HG03558 (cell line): ENCODE results near the gene ZNF224.

Experiments
- ATAC-seq: cut with Tn5 transposase; IDR thresholded peaks from one replicate; pipeline ENCODE4 v1.9.1; 2021; ENCODE audit warnings: moderate number of reproducible peaks; ENCODE audit not compliant: unreplicated experiment; ENCODE audit errors: extremely low read depth

The ZNF224 gene

DNA sequence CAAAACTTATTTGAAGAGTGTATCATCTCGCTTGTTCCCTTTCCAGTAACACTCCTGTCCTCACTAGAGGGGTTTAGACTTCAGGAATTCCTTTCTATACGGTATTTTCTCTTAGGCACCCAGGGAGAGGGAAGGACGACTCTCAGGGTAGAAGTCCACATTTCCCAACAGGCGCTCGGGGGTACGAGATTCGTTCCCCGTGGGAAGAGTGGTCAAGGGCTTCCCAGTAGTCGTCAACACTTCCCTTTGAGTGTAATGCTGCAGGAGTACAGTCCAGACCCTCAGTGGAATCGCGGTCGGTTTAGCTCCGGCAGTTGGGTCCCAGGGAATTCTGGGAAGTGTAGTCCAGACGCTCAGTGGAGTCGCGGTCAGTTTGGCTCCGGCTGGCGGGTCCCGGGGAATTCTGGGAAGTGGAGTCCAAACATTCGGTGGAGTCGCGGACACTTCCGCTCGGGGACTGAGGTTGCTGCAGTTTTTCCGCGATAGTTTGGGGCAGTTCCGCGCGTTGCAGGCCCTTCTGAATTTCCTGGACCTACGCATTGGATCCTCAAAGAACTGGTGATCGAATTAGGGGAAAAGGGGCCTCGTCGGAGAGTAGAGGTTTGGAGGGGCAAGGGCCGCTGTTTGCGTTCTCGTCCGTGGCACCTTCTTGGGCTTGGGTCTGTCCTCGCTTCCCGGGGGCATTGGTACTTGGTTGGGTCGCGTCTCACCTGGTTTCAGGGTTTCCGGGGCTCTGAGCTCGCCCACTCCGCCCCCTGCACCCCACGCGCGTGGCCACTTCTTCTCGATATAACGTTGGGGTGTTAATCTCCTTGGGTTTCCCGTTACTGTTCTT, at the start of gene ZNF224:
TSS of gene ZNF224 (plus strand) at position 431 of the 835 bp plus-strand sequence. CDS start 3,513 bp downstream, outside the sequence.
- ATAC-seq, result peak; percentile 52

DNA sequence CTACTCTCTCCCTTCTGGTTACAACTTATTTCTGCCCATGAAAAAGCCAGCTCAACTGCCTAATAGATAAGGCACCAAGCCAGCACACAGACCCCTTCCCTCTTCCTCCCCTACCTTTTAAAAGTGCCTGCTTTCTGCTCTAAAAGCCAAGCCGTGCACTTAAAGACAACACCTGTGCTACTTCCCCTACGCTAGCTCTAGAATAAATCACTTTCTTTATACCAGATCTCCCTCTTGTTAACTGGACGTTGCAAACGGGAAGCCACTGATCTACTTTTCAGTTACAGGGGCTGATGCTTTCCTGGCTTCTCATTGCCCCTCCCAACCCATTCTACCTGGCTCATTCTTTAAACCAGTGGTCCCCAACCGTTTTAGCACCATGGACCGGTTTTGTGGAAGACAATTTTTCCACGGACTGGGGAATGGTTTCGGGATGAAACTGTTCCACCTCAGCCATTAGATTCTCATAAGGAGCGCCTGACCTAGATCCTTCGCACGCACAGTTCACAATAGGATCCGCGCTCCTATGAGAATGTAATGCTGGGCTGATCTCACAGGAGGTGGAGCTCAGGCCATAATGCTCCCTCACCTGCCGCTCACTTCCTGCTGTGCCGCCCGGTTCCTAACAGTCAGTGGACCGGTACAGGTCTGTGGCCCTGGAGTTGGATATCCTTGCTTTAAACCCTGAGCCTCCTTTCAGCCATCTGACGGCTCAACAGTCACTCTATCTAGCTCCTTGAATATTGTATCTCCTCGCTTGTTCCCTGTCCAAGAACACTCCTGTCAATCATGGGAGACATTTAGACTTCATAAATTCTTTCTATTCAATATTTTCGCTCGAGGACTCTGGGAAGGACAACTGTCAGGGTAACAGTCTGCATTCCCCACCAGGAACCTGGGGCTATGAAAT, 43.2 kb upstream of the ZNF224 start:
- ATAC-seq, result no peak

- ATAC-seq, result no peak
These were observed 42.3 kb upstream of the ZNF224 start, which contains the start of gene ZNF223 for GRCh38 chr19:44051650-44052402. ZNF223 (plus strand) TSS chr19:44052036; CDS start chr19:44055177, 3,141 bp downstream.

DNA sequence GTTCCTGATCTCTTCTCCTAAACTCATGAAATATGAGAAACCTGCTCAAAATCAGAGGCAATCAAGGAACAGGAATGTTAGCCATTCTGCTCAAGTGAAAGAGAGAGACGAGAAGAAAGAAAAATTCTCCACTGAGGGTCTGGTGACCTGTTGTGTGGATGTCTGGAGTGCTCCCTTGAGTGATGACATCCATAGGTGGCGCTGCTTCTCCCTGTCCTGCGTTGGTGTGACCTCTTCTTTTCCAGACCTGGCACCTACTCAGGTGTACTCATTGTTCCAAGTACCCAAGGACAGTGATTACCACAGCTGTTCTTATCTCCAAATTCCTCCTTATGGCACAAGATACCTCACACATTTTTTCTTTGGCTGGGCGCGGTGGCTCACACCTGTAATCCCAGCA, 38.3 kb upstream of the ZNF224 start:
- no peak for ATAC-seq

DNA sequence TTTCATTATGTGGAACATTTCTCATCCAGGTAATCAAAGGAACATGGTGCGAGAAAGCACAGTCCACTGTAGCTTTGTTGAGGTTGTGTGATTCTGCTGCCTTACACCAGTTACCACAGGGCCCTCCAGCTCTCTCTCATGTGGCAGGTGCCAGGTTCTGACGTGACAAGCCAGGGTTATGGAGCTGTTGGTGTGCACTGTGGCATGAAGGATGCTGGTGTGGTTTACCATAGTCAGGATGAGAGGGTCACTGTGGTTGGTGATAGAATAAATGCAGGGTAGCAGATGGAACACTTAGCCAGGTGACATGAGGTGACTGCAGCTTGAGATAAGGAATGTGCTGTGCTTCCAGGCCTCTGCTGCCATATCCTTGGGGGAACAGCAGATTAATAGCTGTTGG, 34.9 kb upstream of the ZNF224 start:
- no peak for ATAC-seq

- ATAC-seq, result no peak
These were observed 33.1 kb upstream of the ZNF224 start for GRCh38 chr19:44061038-44061437.

GRCh38 chr19:44066305-44066704, 27.9 kb upstream of the ZNF224 start:
- ATAC-seq, result no peak

- no peak for ATAC-seq
These were observed 24.7 kb upstream of the ZNF224 start for GRCh38 chr19:44069415-44069814.

GRCh38 chr19:44071824-44072542, 22.2 kb upstream of the ZNF224 start, which contains the start of gene ZNF284:
ZNF284 (plus strand) TSS chr19:44072159; CDS start chr19:44076390, 4,231 bp downstream.
- ATAC-seq, result peak; percentile 84

GRCh38 chr19:44072543-44073401, 21.4 kb upstream of the ZNF224 start:
- ATAC-seq, result no peak

DNA sequence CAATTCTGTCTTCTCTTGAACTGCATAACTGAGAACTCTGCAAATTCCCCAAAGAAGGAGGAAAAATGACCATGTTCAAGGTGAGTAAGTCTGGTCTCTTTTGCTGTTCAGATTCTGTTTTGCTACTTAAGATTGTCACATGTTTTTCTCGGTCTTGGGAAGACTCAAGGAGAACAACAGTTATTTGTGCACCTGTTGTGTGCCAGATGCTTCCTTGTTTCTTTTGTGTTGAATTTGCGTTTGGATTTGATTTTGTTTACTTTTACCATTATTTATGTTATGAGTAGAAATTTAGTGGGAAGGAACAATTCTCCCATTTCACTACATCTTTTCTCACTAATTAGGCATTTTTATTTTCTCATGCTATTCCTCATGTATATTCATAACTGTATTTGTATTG, 17.8 kb upstream of the ZNF224 start:
- no peak for ATAC-seq

GRCh38 chr19:44092108-44092507, 2.1 kb upstream of the ZNF224 start:
- ATAC-seq, result no peak

GRCh38 chr19:44107751-44108150, 13.6 kb downstream of the ZNF224 start:
- ATAC-seq, result no peak

DNA sequence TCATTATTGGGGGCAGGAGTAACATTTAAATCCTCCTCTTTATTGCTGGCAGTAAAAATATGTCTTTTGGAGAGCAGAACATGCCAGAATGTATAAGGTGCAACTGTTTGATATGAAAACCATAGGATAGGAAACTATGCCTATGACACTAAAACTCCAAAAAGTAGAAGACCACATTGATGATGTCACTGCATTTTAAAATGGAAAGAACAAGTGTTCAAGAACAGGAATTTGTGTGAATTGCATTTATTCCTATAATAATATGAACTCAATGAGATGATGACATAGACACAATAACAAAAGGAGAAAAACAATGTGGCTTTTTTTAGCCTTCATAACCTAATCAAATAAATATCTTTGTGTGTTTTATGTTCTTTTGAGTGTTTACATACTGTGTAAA, 15.3 kb downstream of the ZNF224 start:
- no peak for ATAC-seq

GRCh38 chr19:44111910-44112463, 17.8 kb downstream of the ZNF224 start:
- no peak for ATAC-seq

- ATAC-seq, result no peak
These were observed 18.6 kb downstream of the ZNF224 start for GRCh38 chr19:44112802-44113137.

GRCh38 chr19:44113138-44113783, 19.1 kb downstream of the ZNF224 start, which contains the start of gene ZNF225:
ZNF225 (plus strand) TSS chr19:44113399; CDS start chr19:44115828, 2,429 bp downstream.
- peak; percentile 61 for ATAC-seq
